Body of pancreas (tissue), 4 donors: ENCODE results near the gene MGLL.

Source experiments
- CTCF ChIP-seq, 7 experiments: fragments of 450-650 bp in 4 of 7; fragments of 200-600 bp in 3 of 7; sonication (generic) in 3 of 7; IDR thresholded peaks; one replicate each; pipeline ENCODE4 v1.5.1; 2016 to 2019; ENCODE audit warnings: antibody characterized with exemption in 7 of 7
- POLR2A ChIP-seq, 3 donors: fragments of 450-650 bp; IDR thresholded peaks; one replicate each; pipeline ENCODE4 v1.6.1; 2016; ENCODE audit warnings: antibody characterized with exemption in 3 of 3, mild to moderate bottlenecking in 2 of 3

DNA sequence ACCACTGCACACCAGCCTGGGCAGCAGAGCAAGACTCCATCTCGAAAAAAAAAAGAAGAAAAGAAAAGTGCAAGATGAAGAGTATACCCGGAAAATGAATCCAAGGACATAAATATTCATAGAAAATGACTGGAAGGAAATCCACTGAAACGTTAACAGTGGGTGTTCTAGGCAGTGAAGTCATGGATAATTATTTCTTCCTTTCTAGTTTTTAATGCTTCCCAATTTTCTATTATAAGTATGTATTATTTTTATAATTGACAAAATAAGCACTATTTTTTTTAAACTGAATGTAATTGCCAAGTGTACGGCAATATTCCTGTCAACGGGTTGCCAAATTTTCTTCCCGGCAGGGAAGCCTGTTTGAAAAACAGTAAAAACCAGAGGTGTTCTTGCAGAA, 37.4 kb upstream of the MGLL start:
- TF ChIP-seq CTCF (IDR thresholded peaks at IDR 0.05) (no peak), POLR2A (IDR thresholded peaks at IDR 0.05) (no peak)
